ENCODE data around the gene UCN2. TPM values are rescaled to one million over a fixed set of nuclear protein-coding genes. Genes with fewer than 3 reads are reported as not detected.
A peak's percentile ranks its signal among the peaks of the same experiment; 100 is the strongest.

The UCN2 gene
- total RNA-seq, 1 experiment from 2014 or later: 0.68 TPM

- Histone ChIP-seq H3K9ac (ENCODE audit: extremely low read depth, insufficient read length, low read length) (no peak overlapping the region), H3K27me3 (ENCODE audit: insufficient read depth, low read length) (no peaks in the 10 kb centered on the region), H4K20me1 (ENCODE audit: control insufficient read depth, insufficient read depth, insufficient read length) (no peaks in the 10 kb centered on the region), H3K14ac (ENCODE audit: insufficient read depth, low read length) (no peak overlapping the region), H4K5ac (ENCODE audit: insufficient read length, low read depth, low read length) (no peak overlapping the region), H2BK5ac (ENCODE audit: insufficient read length, low read length) (no peak overlapping the region), H3K56ac (ENCODE audit: insufficient read length, low read depth, low read length) (no peak overlapping the region), H3K18ac (ENCODE audit: insufficient read length, low read depth, low read length) (no peak overlapping the region), H2BK12ac (ENCODE audit: insufficient read length, low read depth, low read length) (no peak overlapping the region), H3K23me2 (ENCODE audit: insufficient read length, low read depth, low read length, poor library complexity, severe bottlenecking) (no peaks in the 10 kb centered on the region), H2AFZ (ENCODE audit: low read length) (no peak overlapping the region), H2BK20ac (ENCODE audit: low read depth, low read length, poor library complexity, severe bottlenecking) (no peak overlapping the region), H3T11ph (ENCODE audit: low read length) (no peak overlapping the region), H4K91ac (ENCODE audit: insufficient read length, low read depth, low read length) (no peak overlapping the region), H3K9me3 (ENCODE audit: control insufficient read depth, low read depth, low read length) (no peaks in the 10 kb centered on the region), H3K27ac (ENCODE audit: insufficient read length, low read depth, low read length) (no peak overlapping the region), H3K79me1 (ENCODE audit: insufficient read depth, low read depth, low read length, poor library complexity, severe bottlenecking) (no peaks in the 10 kb centered on the region), H2BK15ac (ENCODE audit: low read depth, low read length) (no peak overlapping the region), H4K8ac (replicated peaks; ENCODE audit: insufficient read length, low read depth, low read length) (no peak overlapping the region), H2AK5ac (ENCODE audit: insufficient read length, low read length) (no peak overlapping the region), H2BK120ac (ENCODE audit: low read depth, low read length, poor library complexity, severe bottlenecking) (no peak overlapping the region), H3K4me1 (ENCODE audit: insufficient read depth, low read length) (no peaks in the 10 kb centered on the region), H3K4ac (ENCODE audit: low read depth, low read length) (no peak overlapping the region), H3K4me2 (ENCODE audit: insufficient read depth, insufficient read length, low read length) (no peak overlapping the region), H3K79me2 (ENCODE audit: insufficient read depth, low read length) (no peaks in the 10 kb centered on the region), H3K23ac (ENCODE audit: insufficient read length, low read depth, low read length) (no peak overlapping the region)
- no CpG with 5 or more reads among the region's 5 CpGs for WGBS (ENCODE audit: extremely low coverage, insufficient read length, low lambda C conversion rate)
- Mint-ChIP-seq H3K36me3 (ENCODE audit: insufficient read depth in 1 of 3, low read depth in 3 of 3) (peaks cover 42 to 68% (median 45%) of the 10 kb centered on the region in 3 experiments), H3K27ac (peak overlapping the region in 2 of 3 experiments; percentile 48 to 63; a peak in 1 of 7 replicates), H3K27me3 (ENCODE audit: low read depth) (no peaks in the 10 kb centered on the region), H3K9me3 (no peaks in the 10 kb centered on the region), H3K4me3 (no peak overlapping the region), H3K4me1 (peaks cover 12 to 21% of the 10 kb centered on the region in 2 experiments)
- DNase-seq: no peak
- no peak for TF ChIP-seq CTCF (conservative IDR thresholded peaks at IDR 0.05)
Observed at GRCh38 chr3:48598323-48599076, 34.9 kb upstream of the UCN2 start.
